GM08714 (cell line): ENCODE results near the gene ESAM.
"Not testable (repeated sequence)": the region's sequence is repeated elsewhere in the genome, so short reads cannot be mapped to it uniquely, and the experiment has no call there.

Experiments used
- H3K4me3 ChIP-seq: fragments of 200-500 bp; sonication (Bioruptor generic); 2 replicates; pipeline ENCODE4 v1.5.1; 2014; ENCODE audit warnings: mild to moderate bottlenecking, low read length, inconsistent platforms
- ZNF274 ChIP-seq: IDR thresholded peaks from 2 replicates; pipeline ENCODE4 v1.6.1; 2012; ENCODE audit warnings: mild to moderate bottlenecking, low read depth, low read length

Gene ESAM

GRCh38 chr11:124791626-124792341 lies 29.7 kb upstream of the ESAM start:
- no peak for TF ChIP-seq ZNF274
- peak overlapping the region; percentile 7; the same call in 1 of the 2 replicates for H3K4me3 ChIP-seq

- TF ChIP-seq ZNF274: no peak
- H3K4me3 ChIP-seq: no peak overlapping the region
Measured at GRCh38 chr11:124788521-124788920, 26.4 kb upstream of the ESAM start.

GRCh38 chr11:124784051-124784450 lies 22.0 kb upstream of the ESAM start:
- no peak overlapping the region for H3K4me3 ChIP-seq
- TF ChIP-seq ZNF274: no peak

GRCh38 chr11:124783002-124783401 lies 20.9 kb upstream of the ESAM start:
- TF ChIP-seq ZNF274: no peak
- H3K4me3 ChIP-seq: no peak overlapping the region

- no peak overlapping the region for H3K4me3 ChIP-seq
- no peak for TF ChIP-seq ZNF274
Measured at GRCh38 chr11:124779568-124779967, 17.5 kb upstream of the ESAM start.

GRCh38 chr11:124778281-124778680 lies 16.2 kb upstream of the ESAM start:
- no peak overlapping the region for H3K4me3 ChIP-seq
- TF ChIP-seq ZNF274: no peak

- no peak overlapping the region for H3K4me3 ChIP-seq
- TF ChIP-seq ZNF274: no peak
Measured at GRCh38 chr11:124776865-124777645, 15.0 kb upstream of the ESAM start.

GRCh38 chr11:124770959-124771358 lies 8.9 kb upstream of the ESAM start:
- not testable (repeated sequence) for H3K4me3 ChIP-seq

GRCh38 chr11:124769806-124770774 lies 8.0 kb upstream of the ESAM start:
- H3K4me3 ChIP-seq: no peak overlapping the region
- no peak for TF ChIP-seq ZNF274

GRCh38 chr11:124768914-124769313 lies 6.8 kb upstream of the ESAM start:
- no peak for TF ChIP-seq ZNF274
- no peak overlapping the region for H3K4me3 ChIP-seq

- H3K4me3 ChIP-seq: no peak overlapping the region
- no peak for TF ChIP-seq ZNF274
Measured at GRCh38 chr11:124766156-124766555, 4.1 kb upstream of the ESAM start.

- no peak for TF ChIP-seq ZNF274
Measured at GRCh38 chr11:124763156-124763947, 1.3 kb upstream of the ESAM start.

GRCh38 chr11:124762624-124763155 lies 600 bp upstream of the ESAM start:
- TF ChIP-seq ZNF274: no peak
- H3K4me3 ChIP-seq: peak overlapping the region; percentile 67; the same call in 1 of the 2 replicates

More at GRCh38 chr11:124763156-124763947, 1.3 kb upstream of the ESAM start:
- peak overlapping the region; percentile 67; the same call in 1 of the 2 replicates for H3K4me3 ChIP-seq
